Natural killer cell (primary cell): ENCODE data around the gene PDLIM1. TPM values are rescaled to one million over a fixed set of nuclear protein-coding genes. Genes with fewer than 3 reads are reported as not detected.

Experiments
- ATAC-seq, 3 donors: fragments of 150-1000 bp in 2 of 3; fragments of 200-7000 bp in 1 of 3; cut with Tn5 transposase; 1 replicate in 1 of 3; 2 replicates in 2 of 3; pipeline ENCODE4 v1.10.0; 2021; ENCODE audit warnings: mild to moderate bottlenecking in 2 of 3, moderate library complexity in 2 of 3
- DNase-seq, 2 donors: peaks; one replicate each; pipeline versions ENCODE4 v3.0.0 to v3.0.0-alpha.2; 2013 to 2021; ENCODE audit warnings: mixed read lengths in 1 of 2
- H3K27ac ChIP-seq: one replicate; pipeline ENCODE4 v1.5.1; 2013; ENCODE audit warnings: mild to moderate bottlenecking, low read length
- H3K27me3 ChIP-seq: one replicate; pipeline ENCODE4 v1.6.1; 2013; ENCODE audit warnings: low read length; ENCODE audit not compliant: control insufficient read depth, insufficient read depth
- H3K36me3 ChIP-seq: one replicate; pipeline ENCODE4 v1.6.1; 2013; ENCODE audit warnings: low read length; ENCODE audit not compliant: control insufficient read depth, insufficient read depth
- H3K4me1 ChIP-seq: one replicate; pipeline ENCODE4 v1.6.1; 2013; ENCODE audit warnings: low read length; ENCODE audit not compliant: control insufficient read depth, insufficient read depth
- H3K4me3 ChIP-seq: one replicate; pipeline ENCODE4 v1.5.1; 2013; ENCODE audit warnings: low read length
- H3K9me3 ChIP-seq: one replicate; pipeline ENCODE4 v1.6.1; 2013; ENCODE audit warnings: low read length; ENCODE audit not compliant: control insufficient read depth, insufficient read depth
- H3K27ac Mint-ChIP-seq, 2 donors: one replicate each; pipeline ENCODE4 v1.8.0; 2022; ENCODE audit warnings: mild to moderate bottlenecking in 2 of 2, mixed read lengths in 2 of 2, moderate library complexity in 1 of 2
- H3K27me3 Mint-ChIP-seq, 2 donors: one replicate each; pipeline ENCODE4 v1.8.0; 2022; ENCODE audit warnings: low read depth in 2 of 2, mixed read lengths in 2 of 2
- H3K36me3 Mint-ChIP-seq: one replicate; pipeline ENCODE4 v1.8.0; 2022; ENCODE audit warnings: mixed read lengths
- H3K4me1 Mint-ChIP-seq, 2 donors: one replicate each; pipeline ENCODE4 v1.8.0; 2022; ENCODE audit warnings: mixed read lengths in 2 of 2
- H3K4me3 Mint-ChIP-seq: one replicate; pipeline ENCODE4 v1.8.0; 2022; ENCODE audit warnings: mild to moderate bottlenecking, moderate library complexity, mixed read lengths
- H3K9me3 Mint-ChIP-seq, 2 donors: one replicate each; pipeline ENCODE4 v1.8.0; 2022; ENCODE audit warnings: mixed read lengths in 2 of 2
- WGBS: methylation state at CpG from one replicate; pipeline ENCODE4 v1.1.7; 2013; ENCODE audit warnings: missing lambda C conversion rate; ENCODE audit not compliant: insufficient coverage; 5-methylcytosine and 5-hydroxymethylcytosine counted together
- intact Hi-C: fragments of 100-400 bp; cut with micrococcal nuclease; formaldehyde crosslinking; loops from one replicate; pipeline ENCODE4 v1.14.2; 2022
- total RNA-seq, 4 donors: library from RNA; stranded (reverse); fragments of 120-200 nt in 1 of 4; gene quantifications; one replicate each; pipeline versions ENCODE4 v1.2.3 to v1.2.4, GENCODE V29; 2013 to 2022
- TF ChIP-seq, protein P1 (sequence below): fragments of 200-600 bp; IDR thresholded peaks from one replicate; pipeline ENCODE4 v1.8.0; 2022; ENCODE audit warnings: antibody characterized with exemption

PDLIM1 gene
- total RNA-seq, 3 donors from 2014 or later (not counting 1 experiment from before 2014, with no cell fraction given): 7.1 to 25.2 (median 24.5) TPM

DNA sequence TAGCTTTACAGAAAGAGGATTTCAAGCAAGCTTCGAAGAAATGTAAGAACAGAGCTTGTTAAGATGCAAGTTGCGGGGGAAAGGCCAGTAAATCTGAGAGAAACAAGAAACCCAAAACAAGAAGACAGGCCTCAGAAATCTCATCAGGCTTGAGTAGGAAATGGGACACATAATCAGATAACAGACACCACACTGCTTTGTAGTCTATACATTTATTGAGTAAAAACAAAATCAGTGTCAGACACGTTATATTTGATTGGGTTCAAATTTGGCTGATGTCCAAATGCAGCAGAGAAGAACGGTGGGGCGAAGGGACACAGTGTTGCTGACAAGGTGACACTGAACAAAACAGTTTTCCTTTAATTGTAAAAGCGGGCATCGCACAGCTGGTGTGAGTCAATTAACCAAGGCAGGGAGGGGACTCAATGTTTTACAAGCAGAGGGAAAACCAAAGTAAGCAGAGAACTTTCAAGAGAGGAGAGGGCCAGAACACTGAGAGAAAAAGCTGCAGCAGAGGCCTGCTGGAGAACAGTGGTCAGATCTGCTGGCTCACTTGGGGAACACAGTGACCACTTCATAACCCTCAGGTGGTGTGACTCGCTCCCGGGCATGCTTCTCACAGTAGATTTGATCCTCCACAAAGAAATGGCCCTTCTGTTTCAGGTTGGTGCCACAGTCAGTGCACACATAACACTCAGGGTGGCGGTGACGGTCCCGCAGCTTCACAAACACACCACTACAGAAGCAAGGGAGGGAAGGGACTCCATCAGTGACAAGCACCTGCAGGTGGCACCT, 53.2 kb downstream of the PDLIM1 start:
- Mint-ChIP-seq H3K4me1 (no peaks in the 10 kb centered on the region), H3K9me3 (no peaks in the 10 kb centered on the region), H3K27ac (no peak overlapping the region), H3K27me3 (no peaks in the 10 kb centered on the region), H3K36me3 (peaks cover 7% of the 10 kb centered on the region), H3K4me3 (no peak overlapping the region)
- ATAC-seq: no peak
- no peak for DNase-seq
- no peak overlapping the region for H3K4me3 ChIP-seq
- H3K4me1 ChIP-seq: no peaks in the 10 kb centered on the region
- WGBS: 87% methylated on average over 12 of the region's 12 CpGs
- no peaks in the 10 kb centered on the region for H3K27me3 ChIP-seq
- peaks cover 4% of the 10 kb centered on the region for H3K36me3 ChIP-seq
- H3K27ac ChIP-seq: no peak overlapping the region
- H3K9me3 ChIP-seq: no peaks in the 10 kb centered on the region
- TF ChIP-seq, protein P1, sequence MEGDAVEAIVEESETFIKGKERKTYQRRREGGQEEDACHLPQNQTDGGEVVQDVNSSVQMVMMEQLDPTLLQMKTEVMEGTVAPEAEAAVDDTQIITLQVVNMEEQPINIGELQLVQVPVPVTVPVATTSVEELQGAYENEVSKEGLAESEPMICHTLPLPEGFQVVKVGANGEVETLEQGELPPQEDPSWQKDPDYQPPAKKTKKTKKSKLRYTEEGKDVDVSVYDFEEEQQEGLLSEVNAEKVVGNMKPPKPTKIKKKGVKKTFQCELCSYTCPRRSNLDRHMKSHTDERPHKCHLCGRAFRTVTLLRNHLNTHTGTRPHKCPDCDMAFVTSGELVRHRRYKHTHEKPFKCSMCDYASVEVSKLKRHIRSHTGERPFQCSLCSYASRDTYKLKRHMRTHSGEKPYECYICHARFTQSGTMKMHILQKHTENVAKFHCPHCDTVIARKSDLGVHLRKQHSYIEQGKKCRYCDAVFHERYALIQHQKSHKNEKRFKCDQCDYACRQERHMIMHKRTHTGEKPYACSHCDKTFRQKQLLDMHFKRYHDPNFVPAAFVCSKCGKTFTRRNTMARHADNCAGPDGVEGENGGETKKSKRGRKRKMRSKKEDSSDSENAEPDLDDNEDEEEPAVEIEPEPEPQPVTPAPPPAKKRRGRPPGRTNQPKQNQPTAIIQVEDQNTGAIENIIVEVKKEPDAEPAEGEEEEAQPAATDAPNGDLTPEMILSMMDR: no peak
- intact Hi-C loops: no loop called here

DNA sequence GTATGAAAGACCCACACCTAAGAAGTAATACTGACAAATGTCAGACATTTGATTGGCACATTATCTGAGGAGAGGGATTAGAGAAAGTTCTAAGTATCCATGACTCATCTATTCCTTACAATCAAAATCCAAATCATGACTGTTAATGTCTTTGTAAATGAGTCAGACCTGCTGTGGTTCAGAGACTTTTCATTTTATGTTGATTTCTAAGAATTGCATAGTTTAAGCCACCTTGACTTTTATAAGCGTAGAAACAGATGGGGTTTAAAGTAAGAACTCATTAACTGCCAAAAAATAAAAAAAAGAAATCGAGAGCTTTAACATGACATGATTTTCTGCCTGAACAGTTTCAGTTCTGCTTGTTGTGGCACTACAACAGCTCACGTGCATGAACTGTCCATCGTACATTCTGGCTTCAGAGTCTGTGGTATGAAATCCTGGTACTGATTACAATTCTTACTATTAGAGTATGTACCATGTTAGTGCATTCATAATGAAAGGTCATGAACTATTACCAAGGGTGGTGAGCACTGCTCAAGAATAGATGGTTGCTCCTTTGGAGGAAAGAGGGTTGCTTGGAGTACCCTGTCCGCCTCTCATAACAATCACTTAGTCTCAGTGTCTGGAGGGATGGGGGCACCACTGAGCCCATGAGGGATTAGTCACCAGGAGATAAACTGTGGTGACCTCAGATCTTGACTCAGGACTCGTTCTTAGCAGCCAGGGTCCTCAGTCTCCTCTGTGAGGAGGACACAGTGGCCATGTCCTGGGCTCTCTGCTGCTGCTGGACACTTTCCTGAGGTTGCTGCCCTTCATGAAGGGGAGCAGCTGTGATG, 54.5 kb downstream of the PDLIM1 start:
- Histone ChIP-seq H3K4me1 (peaks cover 2% of the 10 kb centered on the region), H3K4me3 (no peak overlapping the region), H3K9me3 (no peaks in the 10 kb centered on the region), H3K27me3 (no peaks in the 10 kb centered on the region), H3K27ac (no peak overlapping the region), H3K36me3 (peaks cover 4% of the 10 kb centered on the region)
- 45% methylated on average over 6 of the region's 6 CpGs for WGBS
- peaks cover 7% of the 10 kb centered on the region for H3K36me3 Mint-ChIP-seq
- peaks cover 2 to 3% of the 10 kb centered on the region in 2 donors for H3K4me1 Mint-ChIP-seq
- no peak overlapping the region for H3K27ac Mint-ChIP-seq
- ATAC-seq (no peak), DNase-seq (no peak)
- TF ChIP-seq, protein P1: no peak
- intact Hi-C loops: no loop called here
- no peaks in the 10 kb centered on the region for H3K9me3 Mint-ChIP-seq
- no peak overlapping the region for H3K4me3 Mint-ChIP-seq
- no peaks in the 10 kb centered on the region for H3K27me3 Mint-ChIP-seq

DNA sequence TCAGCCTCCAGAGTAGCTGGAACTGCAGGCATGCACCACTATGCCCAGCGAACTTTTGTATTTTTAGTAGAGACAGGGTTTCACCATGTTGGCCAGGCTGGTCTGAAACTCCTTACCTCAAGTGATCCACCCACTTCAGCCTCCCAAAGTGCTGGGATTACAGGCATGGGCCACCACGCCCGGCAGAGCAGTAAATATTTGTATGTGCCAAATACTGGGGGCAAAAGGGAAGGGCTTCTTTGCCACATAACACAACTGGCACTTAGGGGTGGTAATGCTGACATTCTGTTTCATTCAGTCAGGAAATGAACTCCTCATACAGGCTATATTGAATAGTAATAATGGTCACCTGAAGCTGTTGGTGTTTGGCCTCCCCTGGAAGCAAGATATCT, 55.1 kb downstream of the PDLIM1 start:
- Mint-ChIP-seq H3K27ac (no peak overlapping the region), H3K27me3 (no peaks in the 10 kb centered on the region), H3K4me1 (peaks cover 9 to 10% of the 10 kb centered on the region in 2 donors), H3K9me3 (no peaks in the 10 kb centered on the region), H3K36me3 (peaks cover 7% of the 10 kb centered on the region), H3K4me3 (no peak overlapping the region)
- WGBS: 96% methylated on average over 3 of the region's 3 CpGs
- H3K4me3 ChIP-seq: no peak overlapping the region
- no peak for DNase-seq
- H3K27me3 ChIP-seq: no peaks in the 10 kb centered on the region
- ATAC-seq: no peak
- no peak overlapping the region for H3K27ac ChIP-seq
- peaks cover 8% of the 10 kb centered on the region for H3K4me1 ChIP-seq
- intact Hi-C loops: no loop called here
- TF ChIP-seq, protein P1: no peak
- peaks cover 4% of the 10 kb centered on the region for H3K36me3 ChIP-seq
- H3K9me3 ChIP-seq: no peaks in the 10 kb centered on the region
